HUES48 (cell line): ENCODE data around the gene OR4S2.

Experiments used
- H3K27ac ChIP-seq: one replicate; pipeline ENCODE4 v1.7.0; 2013; ENCODE audit warnings: low read depth, low read length, inconsistent platforms
- H3K27me3 ChIP-seq: 2 replicates; pipeline ENCODE4 v1.6.1; 2013; ENCODE audit warnings: mild to moderate bottlenecking, low read length; ENCODE audit not compliant: control insufficient read depth, insufficient read depth
- H3K36me3 ChIP-seq: 2 replicates; pipeline ENCODE4 v1.6.1; 2013; ENCODE audit warnings: low read length; ENCODE audit not compliant: control insufficient read depth, insufficient read depth
- H3K4me1 ChIP-seq: 2 replicates; pipeline ENCODE4 v1.6.1; 2013; ENCODE audit warnings: mild to moderate bottlenecking, low read length; ENCODE audit not compliant: control insufficient read depth, insufficient read depth
- H3K4me3 ChIP-seq: 2 replicates; pipeline ENCODE4 v1.5.1; 2013; ENCODE audit warnings: mild to moderate bottlenecking, low read depth, low read length
- H3K9ac ChIP-seq: 2 replicates; pipeline ENCODE4 v1.6.1; 2013; ENCODE audit warnings: mild to moderate bottlenecking, low read depth, low read length, moderate library complexity
- H3K9me3 ChIP-seq: 2 replicates; pipeline ENCODE4 v1.6.1; 2013; ENCODE audit warnings: low read length; ENCODE audit not compliant: control insufficient read depth, insufficient read depth

OR4S2 gene, protein sequence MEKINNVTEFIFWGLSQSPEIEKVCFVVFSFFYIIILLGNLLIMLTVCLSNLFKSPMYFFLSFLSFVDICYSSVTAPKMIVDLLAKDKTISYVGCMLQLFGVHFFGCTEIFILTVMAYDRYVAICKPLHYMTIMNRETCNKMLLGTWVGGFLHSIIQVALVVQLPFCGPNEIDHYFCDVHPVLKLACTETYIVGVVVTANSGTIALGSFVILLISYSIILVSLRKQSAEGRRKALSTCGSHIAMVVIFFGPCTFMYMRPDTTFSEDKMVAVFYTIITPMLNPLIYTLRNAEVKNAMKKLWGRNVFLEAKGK

DNA sequence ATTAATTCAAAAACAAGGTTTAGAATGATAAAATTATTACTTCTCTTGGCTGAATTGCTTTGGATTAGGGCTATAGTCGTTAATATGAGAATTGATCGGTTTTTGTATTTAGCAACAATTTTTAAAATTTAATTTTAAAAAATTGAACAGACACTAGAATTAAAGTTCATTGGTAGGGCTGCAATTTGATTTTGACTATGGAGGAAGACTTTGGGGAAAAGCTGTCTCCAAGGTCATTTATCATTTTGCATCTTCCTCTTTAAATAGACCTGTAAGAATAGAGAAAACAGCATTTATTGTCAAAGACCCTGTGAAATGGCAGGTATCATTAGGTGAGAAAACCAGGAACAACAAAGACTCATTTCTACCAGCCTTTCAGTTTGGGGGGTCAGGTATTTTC, at the start of gene OR4S2:
Gene OR4S2, plus strand, starts transcription at position 301 of the 400 bp plus-strand sequence. CDS start 2,577 bp downstream, outside the sequence.
- H3K27ac ChIP-seq = no peak within 1 kb of the TSS
- H3K9ac ChIP-seq = no peak within 1 kb of the TSS
- H3K36me3 ChIP-seq = no peaks in the 10 kb centered on the region
- H3K4me3 ChIP-seq = no peak within 1 kb of the TSS; the same call in 1 of the 2 replicates
- no peaks in the 10 kb centered on the region for H3K4me1 ChIP-seq
- peaks cover 97% of the 10 kb centered on the region for H3K9me3 ChIP-seq
- H3K27me3 ChIP-seq = no peaks in the 10 kb centered on the region

DNA sequence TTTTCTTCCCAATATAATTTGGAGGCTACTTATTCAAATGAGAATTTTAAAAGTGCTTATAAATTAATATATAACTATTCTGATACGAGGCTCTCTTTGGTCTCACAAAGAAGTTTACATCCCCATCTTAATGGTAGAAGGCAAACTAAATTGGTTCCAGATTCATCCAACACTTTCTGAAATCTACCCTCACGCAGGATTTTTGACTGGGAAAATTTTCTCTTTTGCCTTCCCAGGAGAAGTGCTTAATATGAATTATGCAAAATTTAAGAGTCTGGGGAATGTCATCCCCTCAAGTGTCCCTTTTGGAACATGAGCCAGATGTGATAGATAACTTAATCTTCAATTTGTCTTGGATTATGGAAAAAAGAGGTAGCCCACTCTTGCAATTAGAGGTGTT, 40.6 kb upstream of the OR4S2 start, which contains the start of gene OR4C11:
Gene OR4C11, minus strand, starts transcription at position 101 of the 400 bp plus-strand sequence. CDS start 3,272 bp downstream, outside the sequence.
- H3K4me3 ChIP-seq = peak within 1 kb of the TSS; percentile 8; the same call in 1 of the 2 replicates
- no peaks in the 10 kb centered on the region for H3K4me1 ChIP-seq
- no peaks in the 10 kb centered on the region for H3K27me3 ChIP-seq
- H3K27ac ChIP-seq = no peak within 1 kb of the TSS
- no peak within 1 kb of the TSS for H3K9ac ChIP-seq
- peaks cover 88% of the 10 kb centered on the region for H3K9me3 ChIP-seq
- H3K36me3 ChIP-seq = no peaks in the 10 kb centered on the region

DNA sequence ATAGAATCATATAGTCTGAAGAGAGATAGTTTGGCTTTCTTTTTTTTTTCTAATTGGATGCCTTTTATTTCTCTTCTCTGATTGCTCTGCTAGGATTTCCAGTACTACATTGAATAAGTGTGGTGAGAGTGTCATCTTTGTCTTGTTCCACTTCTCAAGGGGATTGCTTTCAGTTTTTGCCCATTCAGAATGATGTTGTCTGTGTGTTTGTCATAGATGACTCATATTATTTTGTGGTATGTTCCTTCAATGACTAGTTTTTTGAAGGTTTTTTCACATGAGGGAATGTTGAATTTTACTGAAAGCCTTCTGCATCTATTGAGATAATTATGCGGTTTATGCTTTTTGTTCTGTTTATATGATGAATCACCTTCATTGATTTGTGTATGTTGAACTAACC, 23.6 kb upstream of the OR4S2 start:
- Histone ChIP-seq H3K27ac (no peak overlapping the region), H3K4me3 (no peak overlapping the region), H3K27me3 (no peaks in the 10 kb centered on the region), H3K36me3 (no peaks in the 10 kb centered on the region), H3K4me1 (no peaks in the 10 kb centered on the region), H3K9ac (no peak overlapping the region), H3K9me3 (peaks cover 71% of the 10 kb centered on the region)

DNA sequence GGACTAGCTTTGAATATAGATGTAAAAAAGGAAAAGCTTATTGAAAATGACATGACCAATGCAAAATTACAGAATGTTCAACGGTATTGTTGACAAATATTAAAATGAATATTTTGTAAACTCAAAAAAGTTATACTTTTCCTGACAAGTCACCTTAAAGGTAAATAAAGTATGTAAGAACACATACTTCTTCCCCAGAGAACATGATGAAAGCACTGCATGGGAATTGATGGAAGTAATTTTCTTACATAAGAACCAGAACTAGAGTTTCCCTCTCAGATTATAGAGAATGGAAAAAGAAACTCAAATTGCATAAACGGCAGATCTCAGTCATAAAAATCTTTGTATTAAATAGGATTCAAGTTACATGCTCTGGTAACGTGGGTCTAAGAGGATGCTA, 13.3 kb upstream of the OR4S2 start, which contains the start of gene OR4P4:
Gene OR4P4, plus strand, starts transcription at position 301 of the 400 bp plus-strand sequence.
- H3K9ac ChIP-seq = no peak within 1 kb of the TSS
- H3K4me1 ChIP-seq = no peaks in the 10 kb centered on the region
- no peaks in the 10 kb centered on the region for H3K27me3 ChIP-seq
- H3K4me3 ChIP-seq = no peak within 1 kb of the TSS; the same call in 1 of the 2 replicates
- no peak within 1 kb of the TSS for H3K27ac ChIP-seq
- no peaks in the 10 kb centered on the region for H3K36me3 ChIP-seq
- peaks cover 97% of the 10 kb centered on the region for H3K9me3 ChIP-seq

DNA sequence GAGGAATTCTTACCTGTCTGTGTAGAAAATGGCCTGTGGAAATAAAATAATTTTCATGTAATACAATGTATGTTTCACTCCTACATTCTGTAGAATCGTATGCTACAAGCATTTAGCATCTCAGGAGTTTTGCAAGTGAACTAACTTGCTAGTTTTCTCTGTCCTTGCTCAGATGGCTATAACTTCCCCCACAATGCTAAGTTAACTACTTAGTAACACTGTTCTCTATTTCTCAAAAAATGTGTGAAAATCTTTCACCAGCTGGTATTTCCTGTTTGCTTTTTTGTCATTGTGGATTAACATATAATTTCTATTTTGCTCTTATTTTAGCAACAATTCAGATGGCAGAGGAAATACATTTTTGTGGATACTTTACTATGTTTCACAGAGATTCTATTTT, 4.4 kb downstream of the OR4S2 start:
- H3K9ac ChIP-seq = no peak overlapping the region
- no peaks in the 10 kb centered on the region for H3K4me1 ChIP-seq
- H3K36me3 ChIP-seq = no peaks in the 10 kb centered on the region
- no peak overlapping the region for H3K4me3 ChIP-seq
- H3K9me3 ChIP-seq = peaks cover 96% of the 10 kb centered on the region
- no peaks in the 10 kb centered on the region for H3K27me3 ChIP-seq
- H3K27ac ChIP-seq = no peak overlapping the region

DNA sequence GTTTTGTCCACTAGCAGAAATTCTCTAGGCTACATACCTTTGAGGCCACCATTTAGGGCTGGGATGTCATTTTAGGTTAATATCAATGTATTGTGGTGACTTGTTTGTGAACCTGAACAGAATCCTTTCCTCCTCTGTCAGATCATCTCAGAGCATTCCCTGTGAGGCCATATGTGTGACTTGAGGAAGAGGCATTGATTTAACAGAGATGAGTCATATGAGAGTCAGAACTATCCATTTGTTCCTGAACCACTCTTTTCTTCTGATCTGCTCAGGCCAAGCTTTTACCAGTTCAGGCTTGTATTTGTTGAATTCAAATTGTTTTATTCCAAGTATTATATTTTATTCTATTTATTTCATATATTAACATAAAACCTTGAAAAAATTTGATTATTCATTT, 7.0 kb downstream of the OR4S2 start:
- Histone ChIP-seq H3K27ac (no peak overlapping the region), H3K4me3 (no peak overlapping the region), H3K4me1 (no peaks in the 10 kb centered on the region), H3K9me3 (peaks cover 97% of the 10 kb centered on the region), H3K27me3 (no peaks in the 10 kb centered on the region), H3K36me3 (no peaks in the 10 kb centered on the region), H3K9ac (no peak overlapping the region)

DNA sequence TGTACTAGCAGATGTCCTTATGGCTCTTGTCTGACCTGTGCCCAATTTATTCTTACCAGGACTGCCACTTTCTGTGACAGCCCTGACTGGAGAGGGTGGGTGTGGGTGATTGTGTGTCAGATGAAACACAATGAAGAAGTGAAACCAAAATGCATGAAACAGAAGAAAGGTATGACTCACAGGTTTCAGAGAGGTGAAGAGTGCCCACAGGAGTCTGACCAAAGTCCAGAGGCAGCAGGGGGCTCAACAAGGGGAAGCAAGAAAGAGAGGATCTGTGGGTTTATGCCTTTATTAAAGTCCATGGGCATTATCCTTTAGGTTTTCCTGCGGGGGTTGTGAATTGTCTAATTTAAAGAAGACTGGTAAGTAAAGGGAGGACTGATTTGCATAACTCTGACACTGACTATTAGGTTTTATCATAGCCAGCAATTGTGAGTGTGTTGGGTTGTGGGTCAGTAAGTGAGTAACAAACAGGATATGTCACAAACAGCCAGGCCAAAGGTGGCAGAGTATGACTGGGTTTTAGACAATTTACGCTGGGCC, 10.0 kb downstream of the OR4S2 start:
- Histone ChIP-seq H3K4me3 (no peak overlapping the region), H3K36me3 (no peaks in the 10 kb centered on the region), H3K4me1 (no peaks in the 10 kb centered on the region), H3K9ac (no peak overlapping the region), H3K9me3 (peaks cover 94% of the 10 kb centered on the region), H3K27ac (no peak overlapping the region), H3K27me3 (no peaks in the 10 kb centered on the region)

DNA sequence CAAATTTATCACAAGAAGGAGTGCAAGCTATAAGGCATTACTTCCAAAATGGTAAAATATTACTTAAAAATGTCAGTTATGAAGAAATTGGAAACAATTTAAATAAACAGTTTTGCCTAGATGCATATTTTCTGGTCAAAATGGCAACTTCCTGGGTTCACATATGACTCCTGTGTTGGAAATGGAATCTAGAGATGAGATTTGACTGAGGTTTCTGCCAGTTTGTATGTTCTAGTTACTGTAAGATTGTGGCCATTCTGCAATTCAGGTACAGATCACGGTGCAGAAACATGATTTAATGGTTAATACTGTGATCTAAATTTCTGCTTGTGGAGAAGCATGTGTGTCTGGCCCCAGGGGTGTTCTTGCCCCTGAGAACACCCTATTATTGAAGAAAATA, 10.5 kb downstream of the OR4S2 start:
- Histone ChIP-seq H3K4me3 (no peak overlapping the region), H3K9me3 (peaks cover 93% of the 10 kb centered on the region), H3K4me1 (no peaks in the 10 kb centered on the region), H3K27me3 (no peaks in the 10 kb centered on the region), H3K27ac (no peak overlapping the region), H3K9ac (no peak overlapping the region), H3K36me3 (no peaks in the 10 kb centered on the region)

DNA sequence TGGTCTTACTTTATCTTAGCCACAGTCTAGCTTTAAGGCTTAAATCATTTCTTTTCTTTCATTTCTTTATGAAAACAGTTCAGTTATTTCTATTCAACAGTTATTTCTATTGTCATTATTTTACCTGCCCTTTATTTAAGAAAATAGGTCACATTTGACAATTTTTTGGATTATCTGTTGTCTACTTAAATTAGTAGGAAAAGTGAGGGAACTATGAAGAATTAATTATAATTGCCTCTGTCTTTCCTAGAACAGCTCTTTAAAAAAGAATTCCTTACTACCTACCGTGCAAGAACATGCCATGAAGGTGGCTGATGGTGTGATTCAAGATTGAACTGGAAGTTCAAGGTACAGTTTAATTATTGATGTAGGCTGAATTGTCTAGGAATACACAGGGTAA, 13.8 kb downstream of the OR4S2 start, which contains the start of gene OR4C6:
Gene OR4C6, plus strand, starts transcription at position 301 of the 400 bp plus-strand sequence. CDS start 2,966 bp downstream, outside the sequence.
- no peak within 1 kb of the TSS for H3K27ac ChIP-seq
- peaks cover 93% of the 10 kb centered on the region for H3K9me3 ChIP-seq
- H3K9ac ChIP-seq = no peak within 1 kb of the TSS
- no peaks in the 10 kb centered on the region for H3K36me3 ChIP-seq
- H3K27me3 ChIP-seq = no peaks in the 10 kb centered on the region
- no peak within 1 kb of the TSS; the same call in 1 of the 2 replicates for H3K4me3 ChIP-seq
- H3K4me1 ChIP-seq = no peaks in the 10 kb centered on the region

DNA sequence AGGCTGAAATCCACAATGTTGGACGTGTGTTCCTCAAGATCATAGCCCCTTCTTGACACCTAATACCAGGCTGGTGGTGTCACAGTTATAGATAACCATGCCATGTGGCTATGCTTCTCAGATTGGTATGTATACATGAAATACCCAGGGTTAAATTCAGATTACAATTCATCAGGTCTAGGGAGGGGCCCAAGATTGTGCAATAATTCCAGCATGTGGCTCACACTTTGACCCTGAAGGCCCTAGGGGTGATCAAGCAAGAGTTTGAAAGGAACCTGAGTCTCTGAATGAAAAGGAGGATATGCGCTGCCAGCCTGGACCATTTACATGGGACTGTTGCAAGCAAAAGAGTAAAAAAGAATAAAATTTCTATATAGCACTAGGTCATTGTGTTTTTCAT, 21.2 kb downstream of the OR4S2 start:
- Histone ChIP-seq H3K4me3 (no peak overlapping the region), H3K36me3 (no peaks in the 10 kb centered on the region), H3K4me1 (no peaks in the 10 kb centered on the region), H3K9ac (no peak overlapping the region), H3K9me3 (peaks cover 93% of the 10 kb centered on the region), H3K27ac (no peak overlapping the region), H3K27me3 (no peaks in the 10 kb centered on the region)

DNA sequence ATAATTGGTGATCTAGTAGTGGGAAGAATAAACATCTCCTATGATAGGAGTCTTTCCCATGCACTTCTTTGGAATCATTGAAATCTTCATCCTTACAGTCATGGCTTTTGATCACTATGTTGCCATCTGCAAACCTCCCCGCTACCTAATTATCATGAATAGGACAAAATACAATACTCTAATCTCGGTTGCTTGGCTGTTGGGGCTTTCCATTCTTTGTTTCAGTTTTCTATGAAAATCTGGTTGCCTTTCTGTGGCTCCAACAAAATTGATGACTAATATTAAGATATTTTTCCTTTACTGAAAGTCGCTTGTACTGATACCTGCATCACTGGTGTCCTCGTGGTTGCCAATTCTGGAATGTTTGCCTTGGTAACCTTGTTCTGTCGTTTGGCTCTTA, 25.7 kb downstream of the OR4S2 start:
- no peaks in the 10 kb centered on the region for H3K36me3 ChIP-seq
- H3K27me3 ChIP-seq = no peaks in the 10 kb centered on the region
- peaks cover 91% of the 10 kb centered on the region for H3K9me3 ChIP-seq
- no peak overlapping the region for H3K4me3 ChIP-seq
- no peak overlapping the region for H3K9ac ChIP-seq
- no peak overlapping the region for H3K27ac ChIP-seq
- no peaks in the 10 kb centered on the region for H3K4me1 ChIP-seq
